ENCODE results near the gene RNASE4. TPM values are rescaled to one million over a fixed set of nuclear protein-coding genes. Genes with fewer than 3 reads are reported as not detected.

The RNASE4 gene
- total RNA-seq, 2 donors from 2014 or later, result 71.6 to 150 TPM

GRCh38 chr14:20682127-20682434, 2.3 kb upstream of the RNASE4 start:
- Histone ChIP-seq H3K27me3 (replicated peaks; ENCODE audit: insufficient read depth) (no peaks in the 10 kb centered on the region), H3K4me3 (peak overlapping the region; percentile 65 to 73), H3K4me1 (replicated peaks) (no peaks in the 10 kb centered on the region), H3K27ac (peak overlapping the region; percentile 99 to 100), H3K9me3 (no peaks in the 10 kb centered on the region), H3K36me3 (no peaks in the 10 kb centered on the region)
- TF ChIP-seq POLR2AphosphoS5 (IDR thresholded peaks at IDR 0.05), result no peak
- TF ChIP-seq CTCF (IDR thresholded peaks at IDR 0.05), result peak in 1 of 4 experiments; percentile 30
- no peak for TF ChIP-seq POLR2A (IDR thresholded peaks at IDR 0.05)
- no peak for DNase-seq (ENCODE audit: low spot score)
- WGBS, result 0% methylated on average over 11 of the region's 11 CpGs
- intact Hi-C loops (cut with DNase I), result loop anchor here (2.0 to 5.0 kb wide), 4 partner anchors 50 to 420 kb away; partner anchors contain the start of genes PIP4P1 and TMEM253

GRCh38 chr14:20682435-20683124, 1.8 kb upstream of the RNASE4 start:
- no peaks in the 10 kb centered on the region for H3K27me3 ChIP-seq (replicated peaks; ENCODE audit: insufficient read depth)
- DNase-seq (ENCODE audit: low spot score), result peak; percentile 90
- intact Hi-C loops (cut with DNase I), result loop anchor here (2.0 to 5.0 kb wide), 4 partner anchors 50 to 420 kb away; partner anchors contain the start of genes PIP4P1 and TMEM253
- no peak for TF ChIP-seq CTCF (IDR thresholded peaks at IDR 0.05)
- TF ChIP-seq POLR2A (IDR thresholded peaks at IDR 0.05), result peak; percentile 91
- TF ChIP-seq POLR2AphosphoS5 (IDR thresholded peaks at IDR 0.05), result peak; percentile 88
- H3K9me3 ChIP-seq, result no peaks in the 10 kb centered on the region
- peak overlapping the region; percentile 99 to 100 for H3K27ac ChIP-seq
- no peaks in the 10 kb centered on the region for H3K36me3 ChIP-seq
- peak overlapping the region; percentile 65 to 73 for H3K4me3 ChIP-seq
- under 1% methylated on average over 39 of the region's 40 CpGs for WGBS
- H3K4me1 ChIP-seq (replicated peaks), result no peaks in the 10 kb centered on the region

- intact Hi-C loops (cut with DNase I), result loop anchor here (2.0 to 5.0 kb wide), 4 partner anchors 51 to 419 kb away; partner anchors contain the start of genes PIP4P1 and TMEM253
- peak; percentile 73 for DNase-seq (ENCODE audit: low spot score)
- Histone ChIP-seq H3K36me3 (no peaks in the 10 kb centered on the region), H3K9me3 (no peaks in the 10 kb centered on the region), H3K27me3 (replicated peaks; ENCODE audit: insufficient read depth) (no peaks in the 10 kb centered on the region), H3K27ac (peak overlapping the region; percentile 99 to 100), H3K4me3 (peak overlapping the region; percentile 65 to 73), H3K4me1 (replicated peaks) (no peaks in the 10 kb centered on the region)
- under 1% methylated on average over 38 of the region's 38 CpGs for WGBS
- no peak for TF ChIP-seq POLR2AphosphoS5 (IDR thresholded peaks at IDR 0.05)
- TF ChIP-seq POLR2A (IDR thresholded peaks at IDR 0.05), result no peak
- no peak for TF ChIP-seq CTCF (IDR thresholded peaks at IDR 0.05)
Measured at GRCh38 chr14:20683125-20683890, 1.1 kb upstream of the RNASE4 start.

GRCh38 chr14:20684662-20685456, 499 bp downstream of the RNASE4 start:
- H3K9me3 ChIP-seq, result no peaks in the 10 kb centered on the region
- 6% methylated on average over 22 of the region's 22 CpGs for WGBS
- H3K27ac ChIP-seq, result peak overlapping the region; percentile 99 to 100
- H3K4me3 ChIP-seq, result peak overlapping the region; percentile 65 to 73
- intact Hi-C loops (cut with DNase I), result loop anchor here (2.0 to 5.0 kb wide), 5 partner anchors 53 to 417 kb away; partner anchors contain the start of genes PARP2, PIP4P1, TEP1 and TMEM253
- DNase-seq (ENCODE audit: low spot score), result peak; percentile 68
- H3K36me3 ChIP-seq, result no peaks in the 10 kb centered on the region
- no peaks in the 10 kb centered on the region for H3K4me1 ChIP-seq (replicated peaks)
- H3K27me3 ChIP-seq (replicated peaks; ENCODE audit: insufficient read depth), result no peaks in the 10 kb centered on the region
- TF ChIP-seq CTCF (IDR thresholded peaks at IDR 0.05) (no peak), POLR2AphosphoS5 (IDR thresholded peaks at IDR 0.05) (peak; percentile 48), POLR2A (IDR thresholded peaks at IDR 0.05) (no peak)

Data from prostate gland (tissue), 2 donors.